GM23338 (cell line): ENCODE data around the gene NTPCR.

Source experiments
- CREB1 ChIP-seq: fragments of 250-450 bp; sonication (Bioruptor Pico); IDR thresholded peaks from 2 replicates; pipeline ENCODE4 v1.5.0; 2020; ENCODE audit warnings: low read depth, mild to moderate bottlenecking, moderate library complexity
- EZH2 ChIP-seq: fragments of 200-600 bp; sonication (generic); IDR thresholded peaks from one replicate; pipeline ENCODE4 v1.8.0; 2017; ENCODE audit warnings: antibody characterized with exemption, mild to moderate bottlenecking, low read depth; ENCODE audit not compliant: unreplicated experiment
- EZH2phosphoT487 ChIP-seq: fragments of 200-600 bp; sonication (generic); IDR thresholded peaks from one replicate; pipeline ENCODE4 v1.8.1; 2018; ENCODE audit warnings: antibody characterized with exemption; ENCODE audit not compliant: unreplicated experiment
- JUNB ChIP-seq: IDR thresholded peaks from one replicate; pipeline ENCODE4 v1.6.1; 2016; ENCODE audit warnings: antibody characterized with exemption; ENCODE audit not compliant: unreplicated experiment
- NANOG ChIP-seq: IDR thresholded peaks from 2 replicates; pipeline ENCODE4 v1.6.1; 2016; ENCODE audit warnings: antibody characterized with exemption, borderline replicate concordance
- POLR2AphosphoS5 ChIP-seq: IDR thresholded peaks from 2 replicates; pipeline ENCODE4 v1.6.1; 2016; ENCODE audit warnings: antibody characterized with exemption, low read depth
- ZNF114 ChIP-seq: fragments of 250-450 bp; sonication (Bioruptor Pico); IDR thresholded peaks from 2 replicates; pipeline ENCODE4 v1.5.0; 2020; ENCODE audit warnings: mild to moderate bottlenecking, moderate library complexity
- ZNF331 ChIP-seq: fragments of 250-450 bp; sonication (Bioruptor Pico); IDR thresholded peaks from 2 replicates; pipeline ENCODE4 v1.5.0; 2020; ENCODE audit warnings: low read depth, mild to moderate bottlenecking, moderate library complexity
- TF ChIP-seq, protein P1 (sequence below), 2 experiments: fragments of 200-600 bp in 1 of 2; sonication (generic) in 1 of 2; conservative IDR thresholded peaks; 2 replicates each; pipeline versions ENCODE4 v1.5.1 to v1.6.1; 2016 to 2017; ENCODE audit warnings: antibody characterized with exemption in 2 of 2, low read depth in 2 of 2, mild to moderate bottlenecking in 2 of 2, moderate library complexity in 1 of 2
- TF ChIP-seq, protein P2 (sequence below): IDR thresholded peaks from one replicate; pipeline ENCODE4 v1.6.1; 2018; ENCODE audit warnings: antibody characterized with exemption; ENCODE audit not compliant: unreplicated experiment

DNA sequence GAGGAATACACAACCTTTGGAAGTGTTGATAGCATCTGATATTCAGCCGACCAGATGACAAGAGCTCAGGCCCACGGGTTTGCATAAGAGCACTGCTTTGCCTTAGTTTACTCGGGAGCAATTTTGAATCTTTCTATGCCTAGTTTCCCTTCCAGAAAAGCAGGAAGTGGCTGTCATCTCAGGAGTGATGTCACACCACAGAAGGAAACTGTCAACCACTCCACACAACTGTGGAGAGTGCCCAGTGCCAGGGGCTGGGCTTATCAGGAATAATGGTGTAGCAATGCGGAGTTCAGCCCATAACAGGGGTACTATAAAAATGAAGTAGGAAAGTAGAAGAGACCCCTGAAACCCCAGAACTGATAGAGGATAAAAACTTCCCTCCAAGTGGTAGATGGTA is 28.4 kb downstream of the NTPCR start:
- TF ChIP-seq, protein P1, sequence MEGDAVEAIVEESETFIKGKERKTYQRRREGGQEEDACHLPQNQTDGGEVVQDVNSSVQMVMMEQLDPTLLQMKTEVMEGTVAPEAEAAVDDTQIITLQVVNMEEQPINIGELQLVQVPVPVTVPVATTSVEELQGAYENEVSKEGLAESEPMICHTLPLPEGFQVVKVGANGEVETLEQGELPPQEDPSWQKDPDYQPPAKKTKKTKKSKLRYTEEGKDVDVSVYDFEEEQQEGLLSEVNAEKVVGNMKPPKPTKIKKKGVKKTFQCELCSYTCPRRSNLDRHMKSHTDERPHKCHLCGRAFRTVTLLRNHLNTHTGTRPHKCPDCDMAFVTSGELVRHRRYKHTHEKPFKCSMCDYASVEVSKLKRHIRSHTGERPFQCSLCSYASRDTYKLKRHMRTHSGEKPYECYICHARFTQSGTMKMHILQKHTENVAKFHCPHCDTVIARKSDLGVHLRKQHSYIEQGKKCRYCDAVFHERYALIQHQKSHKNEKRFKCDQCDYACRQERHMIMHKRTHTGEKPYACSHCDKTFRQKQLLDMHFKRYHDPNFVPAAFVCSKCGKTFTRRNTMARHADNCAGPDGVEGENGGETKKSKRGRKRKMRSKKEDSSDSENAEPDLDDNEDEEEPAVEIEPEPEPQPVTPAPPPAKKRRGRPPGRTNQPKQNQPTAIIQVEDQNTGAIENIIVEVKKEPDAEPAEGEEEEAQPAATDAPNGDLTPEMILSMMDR (conservative IDR thresholded peaks at IDR 0.05; ENCODE audit: low read depth in 2 of 2): no peak
- no peak for TF ChIP-seq JUNB
- TF ChIP-seq, protein P2, sequence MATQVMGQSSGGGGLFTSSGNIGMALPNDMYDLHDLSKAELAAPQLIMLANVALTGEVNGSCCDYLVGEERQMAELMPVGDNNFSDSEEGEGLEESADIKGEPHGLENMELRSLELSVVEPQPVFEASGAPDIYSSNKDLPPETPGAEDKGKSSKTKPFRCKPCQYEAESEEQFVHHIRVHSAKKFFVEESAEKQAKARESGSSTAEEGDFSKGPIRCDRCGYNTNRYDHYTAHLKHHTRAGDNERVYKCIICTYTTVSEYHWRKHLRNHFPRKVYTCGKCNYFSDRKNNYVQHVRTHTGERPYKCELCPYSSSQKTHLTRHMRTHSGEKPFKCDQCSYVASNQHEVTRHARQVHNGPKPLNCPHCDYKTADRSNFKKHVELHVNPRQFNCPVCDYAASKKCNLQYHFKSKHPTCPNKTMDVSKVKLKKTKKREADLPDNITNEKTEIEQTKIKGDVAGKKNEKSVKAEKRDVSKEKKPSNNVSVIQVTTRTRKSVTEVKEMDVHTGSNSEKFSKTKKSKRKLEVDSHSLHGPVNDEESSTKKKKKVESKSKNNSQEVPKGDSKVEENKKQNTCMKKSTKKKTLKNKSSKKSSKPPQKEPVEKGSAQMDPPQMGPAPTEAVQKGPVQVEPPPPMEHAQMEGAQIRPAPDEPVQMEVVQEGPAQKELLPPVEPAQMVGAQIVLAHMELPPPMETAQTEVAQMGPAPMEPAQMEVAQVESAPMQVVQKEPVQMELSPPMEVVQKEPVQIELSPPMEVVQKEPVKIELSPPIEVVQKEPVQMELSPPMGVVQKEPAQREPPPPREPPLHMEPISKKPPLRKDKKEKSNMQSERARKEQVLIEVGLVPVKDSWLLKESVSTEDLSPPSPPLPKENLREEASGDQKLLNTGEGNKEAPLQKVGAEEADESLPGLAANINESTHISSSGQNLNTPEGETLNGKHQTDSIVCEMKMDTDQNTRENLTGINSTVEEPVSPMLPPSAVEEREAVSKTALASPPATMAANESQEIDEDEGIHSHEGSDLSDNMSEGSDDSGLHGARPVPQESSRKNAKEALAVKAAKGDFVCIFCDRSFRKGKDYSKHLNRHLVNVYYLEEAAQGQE: no peak
- TF ChIP-seq EZH2phosphoT487: no peak
- TF ChIP-seq EZH2: no peak
- no peak for TF ChIP-seq POLR2AphosphoS5
- no peak for TF ChIP-seq ZNF114 (CRISPR knock-in tag)
- no peak for TF ChIP-seq ZNF331
- TF ChIP-seq CREB1 (CRISPR knock-in tag): no peak
- TF ChIP-seq NANOG: no peak
